AG10803 (cell line): ENCODE measurements around the gene UBR1.
"Not testable (repeated sequence)": the region's sequence is repeated elsewhere in the genome, so short reads cannot be mapped to it uniquely, and the experiment has no call there.

Experiments used
- DNase-seq: peaks from one replicate; pipeline ENCODE4 v3.0.0; 2010; ENCODE audit warnings: low read depth
- H3K4me3 ChIP-seq: 2 replicates; pipeline ENCODE4 v1.5.1; 2011; ENCODE audit warnings: mild to moderate bottlenecking, low read length, control low read depth
- TF ChIP-seq, protein P1 (sequence below): conservative IDR thresholded peaks from 2 replicates; pipeline ENCODE4 v1.5.1; 2011; ENCODE audit warnings: mild to moderate bottlenecking, low read length, control low read depth, inconsistent platforms

The UBR1 gene

DNA sequence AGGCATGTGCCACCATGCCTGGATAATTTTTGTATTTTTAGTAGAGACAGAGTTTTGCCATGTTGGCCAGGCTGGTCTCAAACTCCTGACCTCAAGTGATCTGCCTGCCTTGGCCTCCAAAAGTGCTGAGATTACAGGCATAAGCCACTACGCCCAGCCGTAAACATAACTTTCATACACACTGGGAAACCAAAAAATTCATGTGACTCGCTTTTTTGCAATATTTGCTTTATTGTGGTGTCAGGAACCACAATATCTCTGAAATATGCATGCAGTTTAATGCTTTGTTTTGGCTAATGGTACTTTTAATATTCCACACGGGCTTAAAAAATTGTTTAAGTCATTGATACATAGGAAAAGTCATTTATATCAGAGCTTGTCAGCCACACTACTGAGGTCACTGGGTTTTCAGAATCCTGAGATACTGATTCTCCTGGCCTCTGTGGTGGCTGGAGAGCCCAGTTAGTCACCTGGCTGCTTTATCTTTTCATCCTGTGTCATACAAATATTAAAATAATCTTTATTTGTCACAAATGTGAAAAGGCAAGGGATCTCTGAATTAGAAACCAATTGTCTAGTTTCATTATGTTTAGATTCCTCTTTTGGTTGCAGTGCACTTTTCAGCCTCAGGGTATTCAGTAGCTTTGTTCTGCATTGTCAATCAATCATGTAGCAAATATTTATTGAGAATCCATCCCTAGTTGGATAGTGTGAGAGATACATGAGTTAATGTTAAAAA is 37.5 kb upstream of the UBR1 start:
- TF ChIP-seq, protein P1, sequence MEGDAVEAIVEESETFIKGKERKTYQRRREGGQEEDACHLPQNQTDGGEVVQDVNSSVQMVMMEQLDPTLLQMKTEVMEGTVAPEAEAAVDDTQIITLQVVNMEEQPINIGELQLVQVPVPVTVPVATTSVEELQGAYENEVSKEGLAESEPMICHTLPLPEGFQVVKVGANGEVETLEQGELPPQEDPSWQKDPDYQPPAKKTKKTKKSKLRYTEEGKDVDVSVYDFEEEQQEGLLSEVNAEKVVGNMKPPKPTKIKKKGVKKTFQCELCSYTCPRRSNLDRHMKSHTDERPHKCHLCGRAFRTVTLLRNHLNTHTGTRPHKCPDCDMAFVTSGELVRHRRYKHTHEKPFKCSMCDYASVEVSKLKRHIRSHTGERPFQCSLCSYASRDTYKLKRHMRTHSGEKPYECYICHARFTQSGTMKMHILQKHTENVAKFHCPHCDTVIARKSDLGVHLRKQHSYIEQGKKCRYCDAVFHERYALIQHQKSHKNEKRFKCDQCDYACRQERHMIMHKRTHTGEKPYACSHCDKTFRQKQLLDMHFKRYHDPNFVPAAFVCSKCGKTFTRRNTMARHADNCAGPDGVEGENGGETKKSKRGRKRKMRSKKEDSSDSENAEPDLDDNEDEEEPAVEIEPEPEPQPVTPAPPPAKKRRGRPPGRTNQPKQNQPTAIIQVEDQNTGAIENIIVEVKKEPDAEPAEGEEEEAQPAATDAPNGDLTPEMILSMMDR, result no peak
- DNase-seq, result peak; percentile 44
- H3K4me3 ChIP-seq, result no peak overlapping the region

DNA sequence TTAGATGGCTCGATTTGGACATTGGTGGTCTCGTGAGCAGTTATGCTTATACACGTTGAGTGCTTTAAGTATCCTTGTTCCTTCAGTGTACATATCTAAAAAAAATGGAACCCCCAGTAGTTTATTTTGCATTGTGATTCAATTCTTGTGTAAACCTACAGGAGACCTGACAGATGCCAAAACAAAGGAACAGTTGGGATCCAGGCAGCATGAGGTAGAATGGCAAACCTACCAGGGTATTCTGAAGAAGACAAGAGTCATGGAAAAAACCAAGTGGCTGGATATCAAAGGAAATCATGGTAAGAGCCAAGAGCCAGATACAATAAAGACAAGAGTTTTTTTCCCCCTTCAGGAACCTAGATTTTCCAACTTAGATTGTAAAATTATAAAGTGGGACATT is 29.5 kb upstream of the UBR1 start:
- TF ChIP-seq, protein P1, result no peak
- no peak overlapping the region for H3K4me3 ChIP-seq

DNA sequence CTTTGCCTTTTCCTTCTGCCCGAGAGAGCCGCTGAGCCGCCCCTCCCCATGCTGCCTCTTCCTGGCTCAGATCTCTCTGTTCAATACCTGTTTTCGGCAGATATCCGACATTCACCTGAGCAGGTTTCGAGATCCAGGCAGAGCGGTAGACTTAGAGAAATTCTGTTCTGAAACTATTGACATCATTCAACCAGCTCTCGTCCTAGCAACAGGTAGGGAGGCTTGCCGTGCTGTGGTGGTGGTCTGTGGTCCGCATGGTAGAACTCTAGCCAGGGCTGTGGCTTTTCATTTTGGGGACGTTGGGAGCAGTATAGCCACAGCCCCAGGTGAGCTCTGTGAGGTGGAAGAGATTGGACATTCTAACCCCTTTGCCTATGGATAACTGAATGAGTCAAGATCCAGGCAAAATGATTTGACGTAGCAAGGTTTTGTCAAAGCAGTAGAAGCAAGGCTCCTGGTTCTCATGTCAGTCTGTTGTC is 28.4 kb upstream of the UBR1 start:
- TF ChIP-seq, protein P1, result no peak
- no peak for DNase-seq
- peak overlapping the region; percentile 78 for H3K4me3 ChIP-seq

More for the DNA sequence above, 29.5 kb upstream of the UBR1 start:
- no peak for DNase-seq

DNA sequence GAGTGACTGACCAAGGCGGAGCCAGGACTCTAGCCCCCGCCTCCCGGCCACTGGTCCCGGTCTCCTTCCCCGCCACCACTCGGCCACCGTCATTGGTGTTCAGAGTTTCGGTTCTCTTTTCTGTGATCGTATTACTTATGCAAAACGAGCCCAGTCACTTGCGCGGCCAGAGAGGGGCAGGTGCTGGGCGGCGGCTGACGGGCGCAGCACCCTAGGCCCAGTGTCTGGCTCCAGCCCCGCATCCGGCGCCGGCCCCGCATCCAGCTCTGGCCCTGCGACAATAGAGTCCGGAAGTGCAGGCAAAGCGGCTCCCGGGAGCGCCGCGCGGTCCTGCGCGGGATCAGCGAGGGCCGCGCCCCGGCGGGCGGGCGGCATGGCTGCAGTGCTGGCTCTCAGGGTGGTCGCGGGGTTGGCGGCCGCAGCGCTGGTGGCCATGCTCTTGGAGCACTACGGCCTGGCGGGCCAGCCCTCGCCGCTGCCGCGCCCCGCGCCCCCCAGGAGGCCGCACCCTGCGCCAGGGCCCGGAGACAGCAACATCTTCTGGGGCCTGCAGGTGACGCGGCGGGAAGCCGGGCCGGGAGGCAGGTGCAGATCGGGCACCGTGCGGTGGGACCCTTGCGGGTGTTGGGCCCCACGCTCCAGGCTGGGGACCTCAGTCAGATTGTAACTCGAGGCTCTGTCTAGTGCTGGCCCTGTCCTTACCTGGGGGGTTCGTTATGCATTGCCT is 27.8 kb upstream of the UBR1 start, which contains the start of gene TMEM62:
TSS of gene TMEM62 (plus strand) at position 157 of the 727 bp plus-strand sequence. CDS start at position 374, 217 bp downstream.
- H3K4me3 ChIP-seq, result peak within 1 kb of the TSS; percentile 78
- TF ChIP-seq, protein P1, result no peak
- DNase-seq, result peak; percentile 47

DNA sequence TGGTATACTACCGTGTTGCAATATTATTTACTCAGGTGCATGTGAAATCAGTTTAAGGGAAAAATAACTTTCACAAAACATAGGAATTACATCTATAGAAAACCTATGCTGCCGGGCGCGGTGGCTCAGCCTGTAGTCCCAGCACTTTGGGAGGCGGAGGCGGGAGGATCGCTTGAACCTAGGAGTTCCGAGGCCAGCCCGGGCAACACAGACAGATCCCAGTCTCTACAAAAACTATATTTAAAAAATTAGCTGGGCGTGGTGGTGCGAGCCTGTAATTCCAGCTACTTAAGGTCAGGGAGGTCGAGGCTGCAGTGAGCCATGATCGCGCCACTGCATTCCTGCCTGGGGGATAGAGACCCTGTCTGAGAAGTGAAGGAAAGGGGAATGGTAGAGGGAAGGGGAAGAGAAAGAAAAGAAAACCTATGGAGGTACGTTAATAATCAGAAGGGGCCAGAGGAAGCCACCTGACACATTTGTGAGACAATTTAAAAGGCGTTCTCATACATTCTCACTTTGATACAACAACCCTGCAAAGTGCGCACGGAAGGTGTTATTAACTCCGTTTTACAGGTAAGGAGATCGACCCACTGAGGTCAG is 27.1 kb upstream of the UBR1 start:
- peak overlapping the region; percentile 78 for H3K4me3 ChIP-seq
- no peak for DNase-seq
- TF ChIP-seq, protein P1, result no peak

DNA sequence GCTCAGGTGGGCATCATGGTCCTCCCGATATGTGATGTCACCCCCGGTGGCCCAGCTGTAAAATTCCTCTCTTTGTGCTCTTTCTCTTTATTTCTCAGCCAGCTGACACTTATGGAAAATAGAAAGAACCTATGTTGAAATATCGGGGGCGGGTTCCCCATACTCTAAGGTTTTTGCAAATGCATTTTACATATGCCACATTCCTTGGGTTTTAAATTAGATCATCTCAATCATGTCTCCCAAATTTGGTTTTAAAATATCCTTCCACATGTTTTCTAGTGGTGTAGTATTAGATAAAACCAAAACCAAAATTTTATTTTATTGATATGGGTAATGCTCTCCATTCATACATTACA is 23.1 kb upstream of the UBR1 start:
- TF ChIP-seq, protein P1, result no peak
- no peak for DNase-seq
- no peak overlapping the region for H3K4me3 ChIP-seq

DNA sequence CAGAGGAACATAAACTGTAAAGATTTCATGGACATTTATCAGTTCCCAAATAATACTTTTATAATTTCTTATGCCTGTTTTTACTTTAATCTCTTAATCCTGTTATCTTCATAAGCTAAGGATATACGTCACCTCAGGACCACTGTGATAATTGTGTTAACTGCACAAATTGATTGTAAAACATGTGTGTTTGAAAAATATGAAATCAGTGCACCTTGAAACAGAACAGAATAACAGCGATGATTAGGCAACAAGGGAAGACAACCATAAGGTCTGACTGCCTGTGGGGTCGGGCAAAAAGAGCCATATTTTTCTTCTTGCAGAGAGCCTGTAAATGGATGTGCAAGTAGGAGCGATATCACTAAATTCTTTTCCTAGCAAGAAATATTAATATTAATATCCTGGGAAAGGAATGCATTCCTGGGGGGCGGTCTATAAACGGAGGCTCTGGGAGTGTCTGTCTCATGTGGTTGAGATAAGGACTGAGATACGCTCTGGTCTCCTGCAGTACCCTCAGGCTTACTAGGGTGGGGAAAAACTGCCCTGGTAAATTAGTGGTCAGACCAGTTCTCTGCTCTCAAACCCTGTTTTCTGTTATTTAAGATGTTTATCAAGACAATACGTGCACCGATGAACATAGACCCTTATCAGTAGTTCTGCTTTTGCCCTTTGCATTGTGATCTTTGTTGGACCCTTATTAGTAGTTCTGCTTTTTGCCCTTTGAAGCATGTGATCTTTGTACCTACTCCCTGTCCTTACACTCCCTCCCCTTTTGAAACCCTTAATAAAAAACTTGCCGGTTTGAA is 22.5 kb upstream of the UBR1 start:
- H3K4me3 ChIP-seq, DNase-seq: not testable (repeated sequence)
